GM04503 (cell line): ENCODE data around the gene ZBTB46.

Source experiments
- DNase-seq: peaks from one replicate; pipeline ENCODE4 v3.0.0-alpha.2; 2012; ENCODE audit warnings: low read depth

The ZBTB46 gene

DNA sequence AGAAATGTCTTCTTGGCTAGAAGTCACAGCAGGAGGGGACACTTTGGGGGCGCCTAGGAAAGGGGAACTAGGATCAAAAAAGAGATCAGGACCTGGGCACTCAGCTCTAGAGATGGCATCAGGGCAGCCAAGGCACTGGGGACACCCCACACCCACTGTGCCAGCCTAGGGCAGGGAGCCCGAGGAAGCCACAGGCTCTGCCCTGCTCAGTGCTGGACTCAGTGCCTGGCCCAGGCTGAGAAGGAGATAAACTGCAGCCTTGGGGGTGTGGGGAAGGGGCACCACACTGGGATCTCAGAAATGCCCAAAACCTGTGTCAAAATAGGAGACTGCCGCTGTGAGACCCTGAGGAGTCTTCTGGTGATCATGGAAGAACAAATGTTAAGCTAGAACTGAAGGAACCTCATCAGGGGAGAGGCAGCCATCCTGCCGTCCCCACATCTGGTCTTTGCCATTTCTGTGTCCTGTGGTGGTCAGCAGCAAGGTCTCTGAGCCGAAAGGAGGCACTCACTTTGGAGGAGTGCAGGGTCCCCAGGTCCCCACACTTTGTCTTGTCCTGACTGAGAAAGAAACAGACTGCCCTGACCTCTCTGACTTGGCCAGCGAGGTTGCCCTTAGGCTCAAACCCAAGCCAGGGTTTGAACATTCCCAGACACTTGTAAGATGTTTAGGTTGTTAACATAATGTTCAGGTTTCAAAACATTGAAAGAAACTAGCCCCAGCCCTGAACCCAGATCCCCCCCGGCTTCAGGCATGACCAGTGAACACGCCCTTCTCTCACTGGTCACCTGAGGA is 125.6 kb downstream of the ZBTB46 start:
- DNase-seq: no peak

DNA sequence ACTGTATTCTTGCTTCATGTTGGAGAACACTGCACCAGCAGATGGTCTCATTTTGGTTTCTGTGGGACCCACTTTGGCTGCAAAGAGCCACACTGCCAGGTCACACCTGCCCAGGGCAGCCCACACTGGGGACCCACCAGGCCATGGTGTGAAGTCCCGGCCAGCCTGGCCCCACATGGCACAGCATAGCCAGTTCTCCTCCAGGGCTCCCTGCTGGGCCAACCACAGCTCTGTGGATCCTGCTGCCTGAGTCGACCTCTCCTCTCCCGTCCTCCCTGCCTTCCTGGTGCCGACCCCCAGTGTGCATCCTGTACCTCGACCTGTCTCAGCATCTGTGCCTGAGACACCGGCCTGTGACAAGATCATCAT is 126.3 kb downstream of the ZBTB46 start:
- no peak for DNase-seq

DNA sequence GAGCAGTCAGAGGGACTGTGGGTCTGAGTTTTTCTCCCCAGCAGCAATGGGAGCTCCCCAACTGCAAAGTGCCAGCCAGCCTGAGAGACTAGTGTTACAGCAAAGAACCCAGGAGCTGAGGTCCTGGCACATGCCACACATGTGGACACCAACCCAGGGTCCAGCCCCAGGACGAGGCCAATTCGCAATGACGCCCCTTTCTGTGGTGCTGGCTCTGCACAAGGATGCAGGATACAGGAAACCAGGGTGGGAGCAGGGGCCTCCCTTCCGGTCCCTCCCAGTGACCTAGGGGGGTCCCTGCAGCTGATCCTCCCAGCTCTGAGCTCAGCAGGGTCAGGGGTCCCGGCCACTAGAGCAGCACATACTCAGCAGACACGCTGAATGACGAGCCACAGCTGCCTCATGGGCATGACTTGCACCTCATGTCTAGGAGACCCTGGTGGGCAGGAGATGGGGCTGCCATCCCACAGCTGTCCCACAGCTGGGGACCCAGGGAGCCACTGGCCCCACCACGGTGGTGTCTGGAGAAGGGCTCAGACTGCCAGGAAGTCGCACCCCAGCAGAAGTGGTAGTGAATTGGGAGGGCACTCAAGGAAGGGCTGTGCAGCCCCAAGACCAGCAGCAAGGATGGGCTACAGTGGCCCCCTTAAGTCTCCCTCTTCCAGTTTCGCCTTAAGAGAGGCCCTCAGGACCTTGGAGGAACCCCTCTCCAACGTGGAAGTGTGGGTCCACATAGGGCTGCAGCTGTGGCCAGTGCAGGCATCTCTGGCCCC is 126.9 kb downstream of the ZBTB46 start:
- no peak for DNase-seq

DNA sequence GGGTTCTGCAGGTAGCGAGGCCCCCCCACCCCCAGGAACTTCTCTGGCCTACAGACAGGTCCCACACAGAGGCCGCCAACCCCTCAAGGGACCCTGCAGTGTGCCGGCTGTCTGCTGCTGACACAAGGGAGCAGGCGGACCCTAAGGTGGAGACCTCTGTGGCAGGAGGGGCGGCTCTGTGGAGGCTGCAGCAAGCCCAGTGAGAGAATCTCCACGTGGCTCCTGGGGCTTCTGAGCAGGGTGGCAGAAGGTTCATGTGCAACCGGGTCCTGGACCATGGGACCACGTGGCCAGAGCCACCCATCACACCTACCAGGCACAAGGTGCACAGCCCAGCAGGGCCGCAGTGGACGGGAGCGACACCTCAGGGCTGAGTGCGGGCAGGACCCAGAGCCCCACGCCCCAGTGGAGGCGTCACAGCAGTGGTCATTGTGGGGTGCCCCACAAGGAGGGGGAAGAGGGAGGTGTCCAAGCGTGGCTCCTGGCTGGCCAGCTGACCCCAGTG is 127.5 kb downstream of the ZBTB46 start:
- DNase-seq: no peak

DNA sequence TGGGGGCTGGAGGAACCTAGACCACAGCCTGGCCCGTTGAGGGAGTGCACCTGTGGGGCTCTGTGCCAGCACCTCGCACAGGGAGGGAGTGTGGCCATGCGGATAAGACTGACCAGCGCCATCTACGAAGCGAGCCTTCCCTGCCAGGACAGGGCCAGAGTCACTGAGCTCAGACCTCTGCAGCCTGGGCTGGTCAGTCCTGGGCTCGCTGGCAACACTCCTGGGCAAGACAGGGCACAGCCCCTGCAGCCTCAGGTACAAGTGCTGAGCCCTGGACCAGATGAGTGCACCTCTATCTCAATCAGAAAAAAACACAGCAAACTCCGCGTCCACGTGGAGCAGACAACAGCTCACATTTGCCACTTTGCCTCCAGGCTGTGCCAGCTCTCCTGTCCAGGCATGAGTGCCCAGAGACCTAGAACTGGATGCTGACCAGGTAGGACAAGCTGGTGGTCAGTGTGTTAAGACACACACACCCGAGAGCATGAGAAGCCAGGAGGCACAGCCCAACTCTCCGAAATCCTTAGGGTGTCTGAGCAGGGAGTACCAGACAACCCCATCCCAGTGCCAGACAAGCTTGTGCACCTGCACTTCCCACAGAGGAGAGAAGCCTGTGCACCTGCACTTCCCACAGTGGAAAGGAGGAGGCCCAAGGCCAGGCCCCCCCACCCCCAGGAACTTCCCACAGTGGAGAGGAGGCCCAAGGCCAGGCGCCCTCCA is 128.2 kb downstream of the ZBTB46 start:
- DNase-seq: no peak

DNA sequence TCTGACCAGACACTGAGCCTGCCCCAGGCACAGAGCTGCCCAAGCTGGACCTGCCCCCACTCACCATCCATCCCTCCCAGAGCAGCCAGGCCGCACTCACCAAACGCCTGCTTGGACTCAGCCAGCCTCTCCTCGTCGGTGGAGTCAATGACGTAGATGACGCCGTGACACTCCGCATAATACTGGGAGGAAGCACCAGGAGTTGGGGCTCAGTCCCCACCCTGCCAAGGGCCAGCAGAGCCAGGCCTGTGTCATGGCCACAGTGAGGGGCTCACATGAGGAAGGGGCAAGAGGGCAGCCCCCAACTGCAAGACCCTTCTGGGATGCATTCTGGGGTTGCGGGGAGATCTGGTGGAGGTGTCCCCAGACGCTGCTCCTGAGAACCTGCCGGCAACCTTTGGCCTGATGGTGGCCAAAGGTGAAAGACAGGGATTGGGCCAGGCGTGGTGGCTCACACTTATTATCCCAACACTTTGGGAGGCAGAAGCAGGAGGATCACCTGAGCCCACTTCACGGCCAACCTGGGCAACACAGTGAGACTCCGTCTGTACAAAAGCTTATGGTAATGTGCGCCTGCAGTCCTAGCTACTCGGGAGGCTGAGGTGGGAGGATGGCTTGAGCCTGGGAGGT is 128.9 kb downstream of the ZBTB46 start:
- no peak for DNase-seq

DNA sequence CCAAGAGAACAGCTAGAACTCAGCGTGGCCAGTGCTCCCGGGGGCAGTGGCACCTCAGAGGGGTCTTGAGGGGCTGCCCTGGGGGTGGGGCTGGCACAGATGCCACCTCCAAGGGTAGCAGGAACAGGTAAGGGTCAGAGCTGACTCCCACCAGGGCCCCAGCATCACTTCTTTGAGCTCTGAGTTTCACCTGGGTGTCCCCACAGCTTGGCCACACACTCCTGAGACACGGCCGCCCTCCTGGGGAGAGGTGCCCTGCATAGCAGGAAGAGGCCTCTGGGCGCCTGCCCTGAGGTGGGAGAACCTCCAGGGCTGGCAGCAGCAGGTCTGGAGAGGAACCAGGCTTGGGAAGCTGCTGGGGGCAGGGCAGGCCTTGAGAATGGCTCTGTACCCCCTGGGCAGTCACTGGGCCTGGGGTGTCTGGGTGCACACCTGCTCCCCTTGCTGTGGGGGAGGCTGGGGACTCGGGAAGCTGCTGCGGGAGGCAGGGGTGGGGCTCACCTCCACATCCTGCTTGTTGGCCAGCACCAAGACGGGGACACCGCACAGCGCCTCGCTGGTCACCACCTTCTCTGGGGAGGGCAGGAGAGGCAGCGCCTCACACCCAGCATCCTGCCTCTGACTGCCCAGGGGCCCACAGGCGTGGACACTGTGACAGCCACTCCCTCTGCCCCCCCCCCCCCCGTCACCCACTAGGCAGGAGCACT is 129.6 kb downstream of the ZBTB46 start:
- no peak for DNase-seq

DNA sequence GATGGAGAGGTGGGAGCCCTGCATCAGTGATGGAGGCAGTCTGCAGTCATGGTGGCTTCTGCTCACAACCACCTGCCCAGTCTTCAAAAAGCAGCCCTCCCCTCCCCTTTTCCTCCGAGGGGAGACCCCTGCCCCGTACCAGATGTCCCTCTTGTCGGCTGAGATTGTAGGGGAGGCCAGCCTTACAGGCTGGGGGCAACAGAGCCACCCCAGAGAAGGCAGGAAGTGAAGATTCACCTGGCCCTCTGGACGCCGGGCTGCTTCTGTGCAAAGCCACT is 130.1 kb downstream of the ZBTB46 start:
- no peak for DNase-seq

DNA sequence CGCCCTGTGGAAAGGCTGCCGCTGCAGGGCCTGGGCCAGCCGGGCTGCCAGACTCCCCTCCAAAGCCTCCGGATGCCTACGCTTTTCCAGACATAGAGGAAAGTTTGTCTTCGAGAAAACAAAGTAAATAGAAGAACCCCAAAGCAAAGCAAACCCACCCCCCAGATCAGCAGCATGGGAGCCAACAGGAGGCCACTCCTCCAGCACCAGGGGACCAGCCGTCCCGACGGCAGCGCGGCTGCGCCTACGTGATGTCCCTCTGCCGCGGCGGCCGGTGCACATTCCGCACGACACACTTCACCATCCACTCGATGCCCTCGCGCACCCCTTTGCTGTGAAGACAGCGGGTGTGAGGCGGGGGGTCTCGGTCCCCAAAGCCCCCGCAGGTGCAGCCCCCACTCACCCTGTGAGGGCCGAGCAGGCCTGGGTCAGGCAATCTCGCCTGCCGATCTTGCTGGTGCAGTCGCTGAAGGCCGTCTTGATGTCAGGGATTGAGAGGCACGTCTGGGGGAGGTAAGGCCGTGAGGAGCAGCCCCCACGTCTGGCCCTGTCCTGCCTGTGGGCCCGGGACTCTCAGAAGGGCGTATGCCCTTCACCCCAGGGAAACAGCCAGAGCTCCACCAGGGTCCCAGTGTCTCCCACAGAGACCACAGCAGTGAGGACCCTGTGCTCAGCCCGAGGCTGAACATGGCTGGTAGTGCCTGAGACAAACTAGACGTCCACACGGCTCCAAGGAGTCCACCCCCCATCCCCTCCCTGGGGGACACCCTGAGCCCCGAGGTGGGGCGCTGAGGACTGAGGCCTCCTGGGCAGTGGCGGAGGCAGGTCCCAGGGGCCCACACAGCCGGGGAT is 130.6 kb downstream of the ZBTB46 start:
- no peak for DNase-seq

DNA sequence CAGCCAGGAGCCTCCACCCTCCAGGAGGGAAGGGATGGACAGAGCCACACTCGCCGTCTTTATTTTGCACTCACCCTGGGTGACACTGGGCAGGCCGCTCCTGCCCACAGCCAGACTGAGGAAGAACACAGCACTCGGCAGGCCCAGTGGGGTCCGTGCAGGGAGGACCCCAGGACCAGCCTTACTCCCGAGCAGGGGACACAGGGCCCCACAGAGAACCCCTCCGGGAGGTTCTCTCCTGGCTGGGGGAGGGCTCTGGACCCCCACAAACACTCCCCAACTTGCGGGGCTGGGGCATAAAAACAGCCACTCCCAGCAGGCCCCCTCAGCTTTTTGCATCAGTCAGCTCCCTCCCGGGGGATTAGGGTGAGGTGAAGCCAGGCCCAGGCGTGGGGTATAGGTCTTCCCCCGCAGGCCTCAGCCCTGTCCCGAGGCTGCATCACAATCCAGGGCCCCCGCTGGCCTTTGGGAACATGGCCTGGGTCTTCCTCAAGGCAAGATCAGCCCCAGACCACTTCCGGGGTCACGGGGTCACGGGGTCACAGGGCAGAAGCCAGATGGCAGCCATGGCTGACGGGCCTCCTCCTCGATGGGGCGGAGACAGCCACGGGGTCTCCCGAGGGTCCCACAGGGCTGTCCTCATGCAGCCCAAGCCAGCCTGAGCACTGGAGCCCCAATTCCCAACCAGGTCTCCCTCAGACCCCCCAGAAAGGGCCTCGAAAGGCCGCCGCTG is 131.4 kb downstream of the ZBTB46 start:
- no peak for DNase-seq

DNA sequence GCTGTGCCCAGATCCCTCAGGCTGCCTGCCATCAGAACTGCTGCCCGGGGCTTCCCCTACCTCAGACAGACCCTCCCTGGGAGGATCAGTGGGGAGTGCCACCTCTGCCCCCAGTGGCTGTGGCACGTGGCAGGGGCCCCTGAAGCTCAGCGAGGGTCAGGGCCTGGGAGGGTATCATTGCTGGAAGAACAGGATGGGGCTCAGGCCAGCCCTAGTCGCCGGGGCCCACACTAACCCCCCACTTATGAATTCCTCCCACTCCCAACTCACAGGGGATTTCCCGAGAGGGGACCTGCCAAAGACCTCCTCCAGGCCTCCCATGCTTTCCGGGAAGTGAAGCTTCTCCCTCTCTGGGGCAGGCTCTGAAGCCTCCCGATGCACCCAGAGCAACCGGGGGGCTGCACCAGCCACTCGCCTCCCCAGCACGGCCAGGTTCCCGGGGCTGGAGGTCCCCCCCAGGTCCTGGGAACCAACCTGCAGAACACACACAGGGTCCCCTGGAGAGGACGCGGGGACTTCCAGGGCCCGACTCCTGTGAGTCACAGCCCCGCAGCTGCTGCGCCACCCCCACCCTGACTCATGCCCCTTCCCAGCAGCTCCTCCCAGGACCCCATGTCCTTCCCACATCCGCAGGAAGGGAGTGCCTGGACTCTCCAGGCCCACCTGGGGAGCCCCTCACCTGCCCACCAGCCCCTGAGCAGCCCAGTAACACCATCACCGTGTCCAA is 132.2 kb downstream of the ZBTB46 start:
- DNase-seq: peak; percentile 33

DNA sequence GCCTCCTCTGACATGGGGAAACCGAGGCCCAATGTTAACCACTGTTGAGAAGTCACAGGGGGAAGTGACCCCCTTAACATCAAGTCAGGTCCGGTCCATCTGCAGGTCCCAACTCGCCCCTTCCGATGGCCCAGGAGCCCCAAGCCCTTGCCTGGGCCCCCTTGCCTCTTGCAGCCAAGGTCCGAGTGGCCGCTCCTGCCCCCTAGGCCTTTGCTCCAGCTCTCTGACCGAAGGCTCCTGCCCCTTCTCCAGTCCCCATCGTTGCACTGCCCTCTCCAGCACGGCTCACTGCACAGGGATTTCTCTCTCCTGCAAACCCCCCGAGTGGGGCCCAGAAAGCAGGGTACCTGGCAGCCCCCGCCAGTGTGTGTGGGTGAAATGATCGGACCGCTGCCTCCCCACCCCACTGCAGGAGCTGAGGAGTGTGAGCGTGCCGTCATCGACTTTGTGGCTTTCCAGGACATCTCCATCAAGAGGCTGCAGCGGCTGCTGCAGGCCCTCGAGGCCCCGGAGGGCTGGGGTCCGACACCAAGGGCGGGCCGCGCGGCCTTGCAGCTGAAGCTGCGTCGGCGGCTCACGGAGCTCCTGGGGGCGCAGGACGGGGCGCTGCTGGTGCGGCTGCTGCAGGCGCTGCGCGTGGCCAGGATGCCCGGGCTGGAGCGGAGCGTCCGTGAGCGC is 133.1 kb downstream of the ZBTB46 start:
- DNase-seq: no peak

DNA sequence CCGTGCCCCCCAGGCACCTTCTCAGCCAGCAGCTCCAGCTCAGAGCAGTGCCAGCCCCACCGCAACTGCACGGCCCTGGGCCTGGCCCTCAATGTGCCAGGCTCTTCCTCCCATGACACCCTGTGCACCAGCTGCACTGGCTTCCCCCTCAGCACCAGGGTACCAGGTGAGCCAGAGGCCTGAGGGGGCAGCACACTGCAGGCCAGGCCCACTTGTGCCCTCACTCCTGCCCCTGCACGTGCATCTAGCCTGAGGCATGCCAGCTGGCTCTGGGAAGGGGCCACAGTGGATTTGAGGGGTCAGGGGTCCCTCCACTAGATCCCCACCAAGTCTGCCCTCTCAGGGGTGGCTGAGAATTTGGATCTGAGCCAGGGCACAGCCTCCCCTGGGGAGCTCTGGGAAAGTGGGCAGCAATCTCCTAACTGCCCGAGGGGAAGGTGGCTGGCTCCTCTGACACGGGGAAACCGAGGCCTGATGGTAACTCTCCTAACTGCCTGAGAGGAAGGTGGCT is 133.7 kb downstream of the ZBTB46 start:
- DNase-seq: no peak

DNA sequence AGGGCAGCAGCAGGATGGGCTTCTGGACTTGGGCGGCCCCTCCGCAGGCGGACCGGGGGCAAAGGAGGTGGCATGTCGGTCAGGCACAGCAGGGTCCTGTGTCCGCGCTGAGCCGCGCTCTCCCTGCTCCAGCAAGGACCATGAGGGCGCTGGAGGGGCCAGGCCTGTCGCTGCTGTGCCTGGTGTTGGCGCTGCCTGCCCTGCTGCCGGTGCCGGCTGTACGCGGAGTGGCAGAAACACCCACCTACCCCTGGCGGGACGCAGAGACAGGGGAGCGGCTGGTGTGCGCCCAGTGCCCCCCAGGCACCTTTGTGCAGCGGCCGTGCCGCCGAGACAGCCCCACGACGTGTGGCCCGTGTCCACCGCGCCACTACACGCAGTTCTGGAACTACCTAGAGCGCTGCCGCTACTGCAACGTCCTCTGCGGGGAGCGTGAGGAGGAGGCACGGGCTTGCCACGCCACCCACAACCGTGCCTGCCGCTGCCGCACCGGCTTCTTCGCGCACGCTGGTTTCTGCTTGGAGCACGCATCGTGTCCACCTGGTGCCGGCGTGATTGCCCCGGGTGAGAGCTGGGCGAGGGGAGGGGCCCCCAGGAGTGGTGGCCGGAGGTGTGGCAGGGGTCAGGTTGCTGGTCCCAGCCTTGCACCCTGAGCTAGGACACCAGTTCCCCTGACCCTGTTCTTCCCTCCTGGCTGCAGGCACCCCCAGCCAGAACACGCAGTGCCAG is 134.3 kb downstream of the ZBTB46 start, which contains the start of gene TNFRSF6B:
TNFRSF6B (plus strand) TSS at position 25 of the 729 bp plus-strand sequence; CDS start at position 141, 116 bp downstream.
- no peak for DNase-seq

DNA sequence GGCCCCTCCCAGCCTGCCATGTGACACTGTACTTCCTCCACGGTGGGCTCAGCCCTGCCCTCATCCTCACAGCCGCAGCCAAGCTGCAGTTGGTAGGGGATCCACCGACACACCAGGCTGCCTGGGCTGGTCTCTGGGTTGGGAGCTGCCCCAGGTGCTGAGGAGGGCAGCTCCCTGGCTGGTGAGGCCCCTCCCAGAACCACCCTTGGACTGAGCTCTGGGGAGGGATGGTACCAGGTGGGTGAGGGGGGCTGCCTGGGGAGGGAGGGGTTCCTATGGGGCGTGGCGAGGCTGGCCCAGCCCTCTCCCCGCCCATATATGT is 134.8 kb downstream of the ZBTB46 start:
- DNase-seq: no peak

DNA sequence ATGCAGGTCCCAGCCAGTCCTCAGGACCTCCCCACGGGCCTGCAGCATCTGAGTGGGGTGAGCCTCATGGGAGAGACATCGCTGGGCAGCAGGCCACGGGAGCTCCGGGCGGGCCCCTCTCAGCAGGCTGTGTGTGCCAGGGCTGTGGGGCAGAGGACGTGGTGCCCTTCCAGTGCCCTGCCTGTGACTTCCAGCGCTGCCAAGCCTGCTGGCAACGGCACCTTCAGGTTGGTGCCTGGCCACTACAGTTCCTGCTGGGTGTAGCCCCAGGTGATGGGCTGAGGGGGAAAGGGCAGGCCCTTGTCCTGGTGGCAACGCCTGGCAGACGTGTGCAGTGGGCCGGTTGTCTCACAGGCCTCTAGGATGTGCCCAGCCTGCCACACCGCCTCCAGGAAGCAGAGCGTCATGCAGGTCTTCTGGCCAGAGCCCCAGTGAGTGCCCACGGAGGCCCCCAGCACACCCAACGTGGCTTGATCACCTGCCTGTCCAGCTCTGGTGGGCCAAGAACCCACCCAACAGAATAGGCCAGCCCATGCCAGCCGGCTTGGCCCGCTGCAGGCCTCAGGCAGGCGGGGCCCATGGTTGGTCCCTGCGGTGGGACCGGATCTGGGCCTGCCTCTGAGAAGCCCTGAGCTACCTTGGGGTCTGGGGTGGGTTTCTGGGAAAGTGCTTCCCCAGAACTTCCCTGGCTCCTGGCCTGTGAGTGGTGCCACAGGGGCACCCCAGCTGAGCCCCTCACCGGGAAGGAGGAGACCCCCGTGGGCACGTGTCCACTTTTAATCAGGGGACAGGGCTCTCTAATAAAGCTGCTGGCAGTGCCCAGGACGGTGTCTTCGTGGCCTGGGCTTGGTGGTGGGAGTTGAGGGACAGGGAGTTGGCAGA is 135.4 kb downstream of the ZBTB46 start:
- DNase-seq: no peak
